RPMI8226 (cell line): ENCODE measurements around the gene ZNF70.

Experiments
- DNase-seq: peaks from one replicate; pipeline ENCODE4 v3.0.0-alpha.2; 2015

ZNF70 gene

GRCh38 chr22:23750714-23751440 lies at the start of gene ZNF70:
Gene ZNF70 (minus strand): TSS chr22:23751112. CDS start chr22:23745140, 5,972 bp downstream.
- peak; percentile 94 for DNase-seq

GRCh38 chr22:23796461-23796860 lies 45.5 kb upstream of the ZNF70 start:
- no peak for DNase-seq

- no peak for DNase-seq
Observed at GRCh38 chr22:23793326-23793725, 42.4 kb upstream of the ZNF70 start.

GRCh38 chr22:23791738-23792645 lies 41.1 kb upstream of the ZNF70 start:
- no peak for DNase-seq

- no peak for DNase-seq
Observed at GRCh38 chr22:23790819-23791737, 40.2 kb upstream of the ZNF70 start.

- DNase-seq, result no peak
Observed at GRCh38 chr22:23789638-23790037, 38.7 kb upstream of the ZNF70 start.

- no peak for DNase-seq
Observed at GRCh38 chr22:23789121-23789520, 38.2 kb upstream of the ZNF70 start.

- DNase-seq, result no peak
Observed at GRCh38 chr22:23787910-23788309, 37.0 kb upstream of the ZNF70 start.

GRCh38 chr22:23787600-23787896 lies 36.6 kb upstream of the ZNF70 start:
- no peak for DNase-seq

GRCh38 chr22:23786752-23787599 lies 36.1 kb upstream of the ZNF70 start, which contains the start of gene SMARCB1:
Gene SMARCB1 (plus strand): TSS chr22:23786966. CDS start chr22:23787170, 204 bp downstream.
- DNase-seq, result peak; percentile 94

GRCh38 chr22:23786261-23786710 lies 35.4 kb upstream of the ZNF70 start:
- DNase-seq, result peak; percentile 50

GRCh38 chr22:23784215-23784732 lies 33.4 kb upstream of the ZNF70 start:
- no peak for DNase-seq

GRCh38 chr22:23783265-23784150 lies 32.6 kb upstream of the ZNF70 start:
- no peak for DNase-seq

GRCh38 chr22:23782703-23783102 lies 31.8 kb upstream of the ZNF70 start:
- no peak for DNase-seq

GRCh38 chr22:23782252-23782651 lies 31.3 kb upstream of the ZNF70 start:
- DNase-seq, result no peak

- DNase-seq, result no peak
Observed at GRCh38 chr22:23781511-23782183, 30.7 kb upstream of the ZNF70 start.

- no peak for DNase-seq
Observed at GRCh38 chr22:23781065-23781464, 30.2 kb upstream of the ZNF70 start.

- DNase-seq, result no peak
Observed at GRCh38 chr22:23780146-23780748, 29.3 kb upstream of the ZNF70 start.

- DNase-seq, result no peak
Observed at GRCh38 chr22:23779731-23780130, 28.8 kb upstream of the ZNF70 start.

GRCh38 chr22:23779083-23779482 lies 28.2 kb upstream of the ZNF70 start:
- DNase-seq, result no peak
